B cell (primary cell): Measurements from ENCODE around the gene MAP4K4. TPM values are rescaled to one million over a fixed set of nuclear protein-coding genes. Genes with fewer than 3 reads are reported as not detected.
A peak's percentile ranks its signal among the peaks of the same experiment; 100 is the strongest.
"Not testable (repeated sequence)": the region's sequence is repeated elsewhere in the genome, so short reads cannot be mapped to it uniquely, and the experiment has no call there.

Source experiments
- ATAC-seq: fragments of 200-7000 bp; cut with Tn5 transposase; one replicate; pipeline ENCODE4 v1.10.0; 2021; ENCODE audit warnings: low read depth, mild to moderate bottlenecking, moderate number of reproducible peaks, moderate library complexity
- CTCF ChIA-PET: fragments of 350-600 bp; sonication (Branson Sonifier 250); formaldehyde crosslinking; loops from one replicate; lab custom pipeline; 2021; ENCODE audit warnings: antibody characterized with exemption, inconsistent platforms; lab: Charles Lee
- POLR2A ChIA-PET: fragments of 350-600 bp; sonication (Branson Sonifier 250); formaldehyde crosslinking; loops from one replicate; lab custom pipeline; 2021; ENCODE audit warnings: antibody characterized with exemption; lab: Charles Lee
- DNase-seq: peaks from one replicate; pipeline ENCODE4 v3.0.0; 2013
- H2AFZ ChIP-seq: 2 replicates; pipeline ENCODE4 v1.6.1; 2012; ENCODE audit warnings: mild to moderate bottlenecking, low read depth, low read length; ENCODE audit not compliant: insufficient read depth, poor library complexity, severe bottlenecking
- H3K27ac ChIP-seq, 2 donors: 1 replicate in 1 of 2; 2 replicates in 1 of 2; pipeline ENCODE4 v1.5.1; 2012 to 2013; ENCODE audit warnings: low read length in 2 of 2, mild to moderate bottlenecking in 2 of 2, moderate library complexity in 1 of 2
- H3K27me3 ChIP-seq, 4 experiments: fragments of 200-600 bp in 1 of 4; sonication (generic) in 1 of 4; replicated peaks in 1 of 4; 1 replicate in 2 of 4; 2 replicates in 2 of 4; pipeline versions ENCODE4 v1.6.1 to v1.7.0; 2013 to 2016; ENCODE audit warnings: low read length in 3 of 4, mild to moderate bottlenecking in 2 of 4, mixed read lengths in 1 of 4, moderate library complexity in 1 of 4; ENCODE audit not compliant: insufficient read depth in 4 of 4, control insufficient read depth in 3 of 4; ENCODE audit errors: control extremely low read depth in 1 of 4
- H3K36me3 ChIP-seq, 2 experiments: replicated peaks in 1 of 2; 1 replicate in 1 of 2; 2 replicates in 1 of 2; pipeline versions ENCODE4 v1.6.1 to v1.7.1; 2013; ENCODE audit warnings: low read length in 1 of 2; ENCODE audit not compliant: insufficient read depth in 2 of 2, control insufficient read depth in 1 of 2; ENCODE audit errors: control extremely low read depth in 1 of 2, extremely low read depth in 1 of 2
- H3K4me1 ChIP-seq, 2 donors: fragments of 200-600 bp in 1 of 2; sonication (generic) in 1 of 2; 1 replicate in 1 of 2; 2 replicates in 1 of 2; pipeline versions ENCODE4 v1.5.1 to v1.6.1; 2013 to 2017; ENCODE audit warnings: low read length in 2 of 2; ENCODE audit not compliant: control insufficient read depth in 2 of 2, insufficient read depth in 2 of 2
- H3K4me2 ChIP-seq: replicated peaks from 2 replicates; pipeline ENCODE3; 2012; ENCODE audit warnings: mild to moderate bottlenecking, low read depth, low read length; ENCODE audit not compliant: poor library complexity, severe bottlenecking
- H3K4me3 ChIP-seq, 5 experiments: fragments of 200-600 bp in 1 of 5; sonication (generic) in 1 of 5; 1 replicate in 3 of 5; 2 replicates in 2 of 5; pipeline versions ENCODE4 v1.5.1 to v1.7.0; 2011 to 2016; ENCODE audit warnings: low read length in 4 of 5, mild to moderate bottlenecking in 4 of 5, low read depth in 2 of 5, control low read depth in 1 of 5, moderate library complexity in 1 of 5; ENCODE audit not compliant: insufficient read depth in 1 of 5; ENCODE audit errors: control extremely low read depth in 1 of 5, extremely low read depth in 1 of 5
- H3K79me2 ChIP-seq: fragments of 200-600 bp; sonication (generic); one replicate; pipeline ENCODE4 v1.6.0; 2016; ENCODE audit warnings: low read length; ENCODE audit not compliant: control insufficient read depth, insufficient read depth
- H3K9ac ChIP-seq: fragments of 200-600 bp; sonication (generic); 2 replicates; pipeline ENCODE4 v1.6.1; 2017; ENCODE audit warnings: mild to moderate bottlenecking, low read length, moderate library complexity
- H3K9me3 ChIP-seq, 3 donors: one replicate each; pipeline versions ENCODE4 v1.6.1 to v1.7.1; 2013; ENCODE audit warnings: low read length in 2 of 3; ENCODE audit not compliant: control insufficient read depth in 2 of 3, insufficient read depth in 1 of 3; ENCODE audit errors: control extremely low read depth in 1 of 3
- H4K20me1 ChIP-seq: 2 replicates; pipeline ENCODE4 v1.6.0; 2012; ENCODE audit warnings: mild to moderate bottlenecking, low read length; ENCODE audit not compliant: insufficient read depth, control insufficient read depth, poor library complexity, severe bottlenecking
- H3K27ac Mint-ChIP-seq: one replicate; pipeline ENCODE4 v1.8.0; 2021; ENCODE audit warnings: mixed read lengths
- H3K27me3 Mint-ChIP-seq: one replicate; pipeline ENCODE4 v1.8.0; 2021; ENCODE audit warnings: mixed read lengths
- H3K4me1 Mint-ChIP-seq: one replicate; pipeline ENCODE4 v1.8.0; 2021; ENCODE audit warnings: mixed read lengths
- H3K4me3 Mint-ChIP-seq: one replicate; pipeline ENCODE4 v1.8.0; 2021; ENCODE audit warnings: mixed read lengths
- H3K9me3 Mint-ChIP-seq: one replicate; pipeline ENCODE4 v1.8.0; 2022; ENCODE audit warnings: mixed read lengths; ENCODE audit not compliant: insufficient read depth
- CTCF ChIP-seq: fragments of 200-600 bp; IDR thresholded peaks from one replicate; pipeline ENCODE4 v1.8.0; 2022; ENCODE audit warnings: antibody characterized with exemption, mild to moderate bottlenecking
- EZH2 ChIP-seq: IDR thresholded peaks from 2 replicates; pipeline ENCODE4 v1.6.1; 2012; ENCODE audit warnings: borderline replicate concordance, low read depth, mild to moderate bottlenecking, moderate library complexity, low read length; ENCODE audit not compliant: insufficient read depth, poor library complexity, severe bottlenecking
- WGBS: methylation state at CpG from one replicate; pipeline ENCODE4 v1.1.5; 2013; ENCODE audit warnings: missing lambda C conversion rate; ENCODE audit not compliant: insufficient coverage; 5-methylcytosine and 5-hydroxymethylcytosine counted together
- intact Hi-C: fragments of 100-400 bp; cut with micrococcal nuclease; formaldehyde crosslinking; loops from one replicate; pipeline ENCODE4 v1.10.0; 2022
- polyA plus RNA-seq: library from polyadenylated mRNA; depleted of rRNA; stranded (reverse); fragments of >200 nt; gene quantifications from 2 replicates; pipeline ENCODE4 v1.2.3, GENCODE V29; 2012
- total RNA-seq, 2 donors: library from RNA; stranded (reverse); fragments of 120-200 nt in 1 of 2; gene quantifications; 1 replicate in 1 of 2; 2 replicates in 1 of 2; pipeline versions ENCODE4 v1.2.3 to v1.2.4, GENCODE V29; 2013 to 2022

MAP4K4 gene
- total and polyA plus RNA-seq, 2 donors (not counting 1 experiment from before 2014, with no cell fraction given), result 54.8 to 280 TPM

- no peaks in the 10 kb centered on the region for H3K27me3 ChIP-seq
- no peak overlapping the region for H2AFZ ChIP-seq
- intact Hi-C loops, result no loop called here
- Mint-ChIP-seq H3K27ac (peak overlapping the region; percentile 27), H3K4me3 (no peak overlapping the region), H3K27me3 (no peaks in the 10 kb centered on the region), H3K4me1 (peaks cover 88% of the 10 kb centered on the region), H3K9me3 (no peaks in the 10 kb centered on the region)
- no peak for DNase-seq
- 93% methylated on average over 2 of the region's 2 CpGs for WGBS
- no peak overlapping the region for H3K9ac ChIP-seq
- peaks cover 85% of the 10 kb centered on the region for H4K20me1 ChIP-seq
- no peaks in the 10 kb centered on the region for H3K9me3 ChIP-seq
- ChIA-PET CTCF (interaction anchor here (1.5 to 6.7 kb wide), 3 partner anchors 10 to 52 kb away, joined by 3 to 38 read pairs (median 10); no protein-coding TSS in a partner anchor), POLR2A (no interaction called here)
- ATAC-seq, result no peak
- no peak overlapping the region for H3K4me2 ChIP-seq
- TF ChIP-seq EZH2 (no peak), CTCF (no peak)
- H3K4me3 ChIP-seq, result no peak overlapping the region
- peaks cover 99% of the 10 kb centered on the region for H3K79me2 ChIP-seq
- no peak overlapping the region for H3K27ac ChIP-seq
- H3K4me1 ChIP-seq, result peaks cover 64 to 75% of the 10 kb centered on the region in 2 donors
- H3K36me3 ChIP-seq, result no peaks in the 10 kb centered on the region
Measured at GRCh38 chr2:101771910-101772321, 74.4 kb downstream of the MAP4K4 start.

GRCh38 chr2:101773137-101773536 lies 75.6 kb downstream of the MAP4K4 start:
- Mint-ChIP-seq H3K4me3 (no peak overlapping the region), H3K4me1 (peaks cover 88% of the 10 kb centered on the region), H3K27me3 (no peaks in the 10 kb centered on the region), H3K9me3 (no peaks in the 10 kb centered on the region), H3K27ac (peak overlapping the region; percentile 57)
- H3K4me1 ChIP-seq, result peaks cover 65 to 75% of the 10 kb centered on the region in 2 donors
- ATAC-seq, result no peak
- intact Hi-C loops, result no loop called here
- peaks cover 99% of the 10 kb centered on the region for H3K79me2 ChIP-seq
- peak overlapping the region; percentile 23 for H3K4me2 ChIP-seq
- no peak overlapping the region for H2AFZ ChIP-seq
- no peaks in the 10 kb centered on the region for H3K36me3 ChIP-seq
- POLR2A ChIA-PET, result no interaction called here
- no peaks in the 10 kb centered on the region for H3K27me3 ChIP-seq
- TF ChIP-seq EZH2 (no peak), CTCF (no peak)
- H3K4me3 ChIP-seq, result no peak overlapping the region
- no peak overlapping the region for H3K27ac ChIP-seq
- 40% methylated on average over 2 of the region's 5 CpGs for WGBS
- CTCF ChIA-PET, result no interaction called here
- no peak for DNase-seq
- no peaks in the 10 kb centered on the region for H3K9me3 ChIP-seq
- H4K20me1 ChIP-seq, result peaks cover 85% of the 10 kb centered on the region
- no peak overlapping the region for H3K9ac ChIP-seq

- H3K27ac Mint-ChIP-seq, POLR2A ChIA-PET, H3K9ac ChIP-seq, H3K9me3 Mint-ChIP-seq, H3K4me3 ChIP-seq, intact Hi-C loops, H3K27me3 ChIP-seq, H3K4me2 ChIP-seq, DNase-seq, ATAC-seq, H2AFZ ChIP-seq, H3K27ac ChIP-seq, H3K9me3 ChIP-seq, H3K36me3 ChIP-seq, H3K27me3 Mint-ChIP-seq: not testable (repeated sequence)
- H3K4me1 Mint-ChIP-seq, result peaks cover 87% of the 10 kb centered on the region
- CTCF ChIA-PET, result interaction anchor here (0.9 to 1.2 kb wide), 2 partner anchors 11 to 12 kb away, joined by 3 read pairs; no protein-coding TSS in a partner anchor
- WGBS, result no CpG with 5 or more reads among the region's 3 CpGs
- peaks cover 99% of the 10 kb centered on the region for H3K79me2 ChIP-seq
- H3K4me1 ChIP-seq, result peaks cover 66 to 74% of the 10 kb centered on the region in 2 donors
- peaks cover 86% of the 10 kb centered on the region for H4K20me1 ChIP-seq
- H3K4me3 Mint-ChIP-seq, result peak overlapping the region; percentile 1
Measured at GRCh38 chr2:101773961-101774360, 76.5 kb downstream of the MAP4K4 start.
